GM12874 (cell line): ENCODE data around the gene PTPRB.

Experiments used
- TF ChIP-seq, protein P1 (sequence below): IDR thresholded peaks from 2 replicates; pipeline ENCODE4 v1.5.1; 2011; ENCODE audit warnings: low read depth, mild to moderate bottlenecking, control low read depth, low read length, moderate library complexity; ENCODE audit not compliant: insufficient read depth

PTPRB gene

DNA sequence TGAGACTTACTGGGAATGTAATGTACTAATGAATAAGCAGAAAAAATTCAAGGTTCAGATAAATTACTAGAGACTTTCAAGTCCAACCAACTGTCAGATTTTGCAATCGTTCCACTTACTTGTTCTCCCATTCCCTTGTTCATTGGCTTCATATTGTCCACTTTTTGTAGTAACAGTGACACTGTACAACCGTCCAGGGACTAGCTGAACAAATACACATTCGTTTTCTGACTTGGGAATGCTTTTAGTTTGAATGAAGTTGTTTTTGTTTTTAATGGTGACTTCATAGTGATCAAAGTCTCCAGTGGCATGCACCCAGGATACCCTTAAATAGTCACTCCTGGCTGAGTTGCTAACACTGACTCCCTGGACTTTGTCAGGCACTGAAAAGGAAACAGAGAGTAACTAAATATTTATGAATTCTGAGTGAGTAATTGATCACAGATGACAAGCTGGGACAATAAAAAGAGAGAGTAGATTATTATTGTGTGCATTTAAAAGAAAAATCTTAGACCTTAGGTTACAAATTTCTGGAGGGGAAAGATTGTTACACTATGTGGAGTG is 65.4 kb downstream of the PTPRB start:
- TF ChIP-seq, protein P1, sequence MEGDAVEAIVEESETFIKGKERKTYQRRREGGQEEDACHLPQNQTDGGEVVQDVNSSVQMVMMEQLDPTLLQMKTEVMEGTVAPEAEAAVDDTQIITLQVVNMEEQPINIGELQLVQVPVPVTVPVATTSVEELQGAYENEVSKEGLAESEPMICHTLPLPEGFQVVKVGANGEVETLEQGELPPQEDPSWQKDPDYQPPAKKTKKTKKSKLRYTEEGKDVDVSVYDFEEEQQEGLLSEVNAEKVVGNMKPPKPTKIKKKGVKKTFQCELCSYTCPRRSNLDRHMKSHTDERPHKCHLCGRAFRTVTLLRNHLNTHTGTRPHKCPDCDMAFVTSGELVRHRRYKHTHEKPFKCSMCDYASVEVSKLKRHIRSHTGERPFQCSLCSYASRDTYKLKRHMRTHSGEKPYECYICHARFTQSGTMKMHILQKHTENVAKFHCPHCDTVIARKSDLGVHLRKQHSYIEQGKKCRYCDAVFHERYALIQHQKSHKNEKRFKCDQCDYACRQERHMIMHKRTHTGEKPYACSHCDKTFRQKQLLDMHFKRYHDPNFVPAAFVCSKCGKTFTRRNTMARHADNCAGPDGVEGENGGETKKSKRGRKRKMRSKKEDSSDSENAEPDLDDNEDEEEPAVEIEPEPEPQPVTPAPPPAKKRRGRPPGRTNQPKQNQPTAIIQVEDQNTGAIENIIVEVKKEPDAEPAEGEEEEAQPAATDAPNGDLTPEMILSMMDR, result no peak

DNA sequence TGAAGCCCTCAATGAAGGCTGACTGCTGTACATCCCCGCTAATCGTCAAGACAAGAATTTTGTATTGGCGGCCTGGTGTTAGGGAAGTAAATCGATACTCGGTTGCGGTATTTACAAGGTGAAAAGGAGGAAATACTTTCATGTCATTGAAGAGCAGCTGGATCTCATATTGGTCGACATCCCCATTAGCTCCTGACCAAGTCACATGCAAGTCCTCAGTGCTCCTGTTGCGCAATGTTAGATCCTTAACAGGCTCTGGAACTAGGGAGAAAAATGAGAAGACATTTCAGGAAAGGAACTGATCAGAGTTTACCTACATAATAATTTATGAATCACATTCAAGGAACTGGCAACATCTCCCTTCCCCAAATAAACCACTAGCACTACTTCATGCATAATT is 66.2 kb downstream of the PTPRB start:
- TF ChIP-seq, protein P1, result no peak

DNA sequence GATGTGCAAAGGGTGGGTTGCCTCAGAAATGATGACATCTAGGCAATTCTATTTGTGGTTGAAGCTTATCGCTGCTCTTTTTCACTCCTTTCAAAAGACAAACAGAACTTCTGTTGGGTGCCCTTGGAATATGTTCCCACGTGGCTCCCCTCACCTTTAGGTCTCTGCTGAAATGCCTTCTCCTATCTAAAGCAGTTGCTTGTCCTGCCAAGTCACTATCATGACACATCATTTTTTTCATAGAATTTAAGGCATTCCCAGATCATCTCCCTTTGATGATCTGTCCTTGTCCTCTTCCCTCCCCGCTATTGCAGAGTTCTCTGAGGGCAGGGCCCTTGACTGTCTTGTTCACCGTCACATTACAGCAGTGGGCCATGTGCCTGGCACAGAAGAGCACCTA is 75.7 kb downstream of the PTPRB start:
- TF ChIP-seq, protein P1, result no peak

DNA sequence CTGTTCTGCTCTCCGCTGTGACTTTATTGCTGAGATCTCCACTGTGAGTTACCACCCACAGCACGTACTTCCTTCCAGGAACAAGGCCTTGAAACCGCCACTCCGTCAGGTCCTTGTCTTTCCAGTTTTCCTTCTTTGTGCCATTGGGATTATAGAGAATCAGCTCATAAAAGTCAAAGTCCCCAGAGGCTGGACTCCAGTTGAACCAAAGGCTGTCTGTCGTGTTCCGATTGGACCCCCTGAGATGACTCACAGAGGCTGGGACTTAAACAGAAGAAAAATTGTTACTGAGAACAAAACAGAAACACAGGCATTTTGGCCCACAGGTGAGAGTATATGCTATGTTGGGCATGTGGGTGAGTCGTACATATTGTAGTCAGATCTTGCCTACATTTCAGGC is 76.6 kb downstream of the PTPRB start:
- TF ChIP-seq, protein P1, result no peak

DNA sequence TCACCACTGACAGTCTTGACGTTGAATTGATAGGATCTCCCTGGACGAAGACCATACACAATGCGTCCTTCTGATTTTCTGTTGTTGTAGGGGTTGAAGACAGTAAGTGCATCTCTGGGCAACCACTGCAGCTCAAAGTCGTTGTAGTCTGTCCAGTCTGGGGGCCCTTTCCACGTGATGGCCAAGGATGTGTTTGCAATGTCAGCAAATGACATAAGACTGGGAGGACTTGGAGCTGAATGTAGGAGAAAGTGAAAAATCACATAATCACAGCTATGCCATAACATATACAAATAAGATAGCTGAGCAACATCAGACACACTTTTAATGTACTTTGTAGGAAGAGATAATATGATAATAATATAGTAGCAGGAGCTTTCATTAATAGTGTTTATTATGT is 77.8 kb downstream of the PTPRB start:
- TF ChIP-seq, protein P1, result no peak

DNA sequence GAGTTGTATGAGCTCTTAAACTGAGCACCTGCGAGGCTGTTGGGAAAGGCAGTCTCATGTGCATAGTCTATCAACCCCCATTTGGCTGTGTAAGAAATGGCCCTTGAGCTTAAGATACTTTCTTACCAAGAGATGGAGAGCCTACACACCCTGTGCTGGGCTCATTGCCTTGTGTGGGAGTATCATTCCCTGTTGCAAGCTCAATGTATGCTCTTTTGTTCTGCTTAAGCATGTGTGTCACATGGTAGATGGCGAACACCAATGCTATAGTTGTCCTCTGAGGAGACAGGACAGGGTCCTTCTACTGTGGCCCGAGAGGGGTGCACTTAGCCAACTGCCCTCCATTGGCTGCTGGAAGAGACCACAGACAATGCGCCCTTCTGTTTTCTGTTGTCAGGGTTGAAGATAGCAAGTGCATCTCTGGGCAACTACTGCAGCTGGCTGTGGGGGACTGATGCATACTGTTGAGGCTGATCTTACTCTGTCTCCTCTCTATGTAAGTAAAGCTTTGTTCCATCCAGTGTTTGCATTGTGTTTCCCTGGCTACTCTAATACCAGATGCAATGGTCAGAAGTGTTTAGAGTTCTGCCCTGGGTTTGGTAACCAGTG is 79.5 kb downstream of the PTPRB start:
- TF ChIP-seq, protein P1, result no peak

DNA sequence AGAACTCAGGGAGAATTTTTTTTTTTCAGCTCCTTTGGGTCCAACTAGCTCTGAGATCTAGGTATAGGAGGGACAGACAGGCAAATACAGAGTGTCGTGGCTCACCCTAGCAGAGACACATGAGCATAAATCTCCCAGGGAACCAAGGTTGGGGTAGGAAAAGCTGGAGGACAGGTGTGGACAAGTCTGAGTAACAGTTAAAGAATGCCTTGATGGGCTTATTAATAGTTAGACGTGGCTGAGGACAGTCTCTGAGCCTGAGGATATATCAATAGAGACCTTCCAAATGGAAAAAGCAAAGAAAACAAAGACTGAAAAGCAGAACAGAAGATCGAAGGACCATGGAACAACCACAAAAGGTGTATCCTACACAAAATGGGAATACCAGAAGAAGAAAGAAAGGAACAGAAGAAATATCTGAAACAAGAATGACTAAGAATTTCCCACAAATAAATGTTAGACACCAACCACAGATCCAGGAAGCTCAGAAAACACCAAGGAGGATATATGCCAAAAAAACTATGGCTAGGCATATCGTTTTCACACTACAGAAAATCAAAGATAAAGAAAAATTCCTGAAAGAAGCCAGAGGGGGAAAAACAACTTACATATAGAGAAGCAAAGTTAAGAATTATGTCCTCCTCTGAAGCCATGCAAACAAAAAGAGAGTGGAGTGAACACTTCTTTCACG is 80.9 kb downstream of the PTPRB start:
- TF ChIP-seq, protein P1, result no peak
